SU-DHL-6 (cell line): ENCODE results near the gene AGL.

Source experiments
- CTCF ChIP-seq: fragments of 200-600 bp; sonication (generic); IDR thresholded peaks from one replicate; pipeline ENCODE4 v1.5.1; 2017; ENCODE audit warnings: antibody characterized with exemption, mild to moderate bottlenecking, low read length, moderate library complexity; ENCODE audit not compliant: insufficient read depth, poor library complexity, severe bottlenecking
- EZH2phosphoT487 ChIP-seq: fragments of 200-600 bp; sonication (generic), shearing (Covaris generic); conservative IDR thresholded peaks from 2 replicates; pipeline ENCODE4 v1.6.1; 2018; ENCODE audit warnings: mild to moderate bottlenecking, antibody characterized with exemption, low read length, moderate library complexity, mixed read lengths

DNA sequence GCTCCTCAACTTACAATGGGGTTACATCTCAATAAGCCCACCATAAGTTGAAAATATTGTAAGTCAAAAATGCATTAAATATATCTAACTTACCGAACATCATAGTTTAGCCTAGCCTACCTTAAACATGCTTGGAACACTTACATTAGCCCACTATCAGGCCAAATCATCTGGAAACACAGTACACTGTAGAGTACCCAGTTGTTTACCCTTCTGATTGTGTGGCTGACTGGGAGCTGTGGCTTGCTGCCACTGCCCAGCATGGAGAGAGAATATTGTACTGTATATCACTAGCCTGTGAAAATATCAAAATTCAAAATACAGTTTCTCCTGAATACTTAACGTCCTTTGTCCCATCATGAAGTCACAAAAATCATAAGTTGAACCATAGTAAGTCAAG lies 43.3 kb upstream of the AGL start:
- TF ChIP-seq CTCF (no peak), EZH2phosphoT487 (no peak)
